ENCODE results near the gene VMAC.
A peak's percentile ranks its signal among the peaks of the same experiment; 100 is the strongest.
"Not testable (repeated sequence)": the region's sequence is repeated elsewhere in the genome, so short reads cannot be mapped to it uniquely, and the experiment has no call there.

VMAC gene, protein sequence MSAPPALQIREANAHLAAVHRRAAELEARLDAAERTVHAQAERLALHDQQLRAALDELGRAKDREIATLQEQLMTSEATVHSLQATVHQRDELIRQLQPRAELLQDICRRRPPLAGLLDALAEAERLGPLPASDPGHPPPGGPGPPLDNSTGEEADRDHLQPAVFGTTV

DNA sequence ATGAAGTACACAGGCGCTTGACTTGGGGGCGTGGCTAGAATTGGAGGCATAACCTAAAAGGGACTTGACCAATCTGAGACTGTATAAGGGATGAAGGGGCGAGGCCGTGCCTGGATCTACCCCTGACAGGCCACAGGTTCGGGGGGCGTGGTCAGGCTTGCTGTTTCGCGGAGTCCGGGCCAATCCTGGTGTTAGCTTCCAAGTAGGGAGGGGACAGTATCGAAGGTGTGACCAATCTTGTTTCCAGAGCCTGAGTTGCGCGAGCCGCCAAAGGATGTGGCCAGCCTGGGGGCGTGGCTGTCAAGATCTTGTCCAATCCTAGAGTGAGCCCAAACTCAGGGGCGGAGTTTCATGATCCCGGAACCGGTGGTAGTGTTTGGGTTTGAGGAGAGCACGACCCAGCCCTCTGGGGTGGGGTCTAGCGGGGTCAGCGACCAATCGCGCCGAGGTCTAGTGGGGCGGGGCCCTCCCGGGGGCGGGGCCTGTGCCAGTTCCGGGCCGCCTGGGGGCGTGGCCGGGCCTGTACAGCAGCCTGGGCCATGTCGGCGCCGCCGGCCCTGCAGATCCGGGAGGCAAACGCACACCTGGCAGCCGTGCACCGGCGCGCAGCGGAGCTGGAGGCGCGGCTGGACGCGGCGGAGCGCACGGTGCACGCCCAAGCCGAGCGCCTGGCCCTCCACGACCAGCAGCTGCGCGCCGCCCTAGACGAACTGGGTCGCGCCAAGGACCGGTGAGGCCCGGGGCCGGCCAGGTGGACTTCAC lies at the start of gene VMAC:
Gene VMAC, plus strand, starts transcription at position 521 of the 762 bp plus-strand sequence. Its CDS starts 19 bp downstream, at position 540.
- no peak for TF ChIP-seq JUND (IDR thresholded peaks at IDR 0.05; ENCODE audit: low read depth)
- in situ Hi-C loops (cut with HindIII; ENCODE audit: low pct_unique_long_range_greater_than_20kb, low sequenced_read_pairs) = no loop called here
- DNase-seq (ENCODE audit: low read depth in 1 of 2, low spot score in 1 of 2) = peak; percentile 87 to 100

DNA sequence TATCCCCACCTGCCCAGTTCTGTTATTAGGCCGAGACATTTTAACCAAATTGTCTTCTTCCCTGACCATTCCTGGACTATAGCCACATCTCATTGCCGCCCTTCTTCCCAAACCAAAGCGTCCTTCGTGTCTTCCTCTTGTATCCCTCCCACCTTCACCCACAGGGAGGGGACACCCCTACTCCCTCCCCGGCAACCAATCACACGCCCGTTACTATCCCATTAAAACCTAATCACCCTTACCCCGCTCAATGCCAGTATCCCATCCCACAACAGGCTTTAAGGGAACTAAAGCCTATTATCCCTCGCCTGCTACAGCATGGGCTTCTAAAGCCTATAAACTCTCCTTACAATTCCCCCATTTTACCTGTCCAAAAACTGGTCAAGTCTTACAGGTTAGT lies 49.5 kb upstream of the VMAC start:
- DNase-seq (ENCODE audit: low read depth in 1 of 2, low spot score in 1 of 2); in situ Hi-C loops (cut with HindIII; ENCODE audit: low pct_unique_long_range_greater_than_20kb, low sequenced_read_pairs): not testable (repeated sequence)

DNA sequence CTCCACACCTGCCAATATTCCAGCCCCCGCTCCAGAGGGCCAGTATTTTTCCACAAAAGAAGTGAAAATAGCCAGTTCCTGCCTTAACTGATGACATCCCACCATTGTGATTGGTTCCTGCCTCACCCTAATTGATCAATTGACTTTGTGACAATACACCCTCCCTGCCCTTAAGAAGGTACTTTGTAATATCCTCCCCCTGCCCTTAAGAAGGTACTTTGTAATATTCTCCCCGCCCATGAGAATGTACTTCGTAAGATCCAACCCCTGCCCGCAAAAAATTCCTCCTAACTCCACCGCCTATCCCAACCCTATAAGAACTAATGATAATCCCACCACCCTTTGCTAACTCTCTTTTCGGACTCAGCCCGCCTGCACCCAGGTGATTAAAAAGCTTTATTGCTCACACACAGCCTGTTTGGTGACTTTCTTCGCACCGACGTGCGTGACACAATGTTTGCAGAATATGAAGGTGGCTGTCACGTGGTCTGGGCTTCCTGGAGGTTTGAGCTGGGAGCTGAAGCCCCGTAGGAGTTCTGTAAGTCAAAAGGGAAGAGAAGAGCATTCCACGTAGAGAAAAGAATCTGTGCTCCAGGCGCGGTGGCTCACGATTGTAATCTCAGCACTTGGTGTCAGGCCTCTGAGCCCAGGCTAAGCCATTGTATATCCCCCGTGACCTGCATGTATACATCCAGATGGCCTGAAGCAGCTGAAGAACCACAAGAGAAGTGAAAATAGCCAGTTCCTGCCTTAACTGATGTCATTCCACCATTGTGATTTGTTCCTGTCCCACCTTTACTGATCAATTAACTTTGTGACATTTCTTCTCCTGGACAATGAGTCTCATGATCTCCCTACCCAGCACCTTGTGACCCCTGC lies 47.2 kb upstream of the VMAC start:
- no peak for DNase-seq (ENCODE audit: low read depth in 1 of 2, low spot score in 1 of 2)
- in situ Hi-C loops (cut with HindIII; ENCODE audit: low pct_unique_long_range_greater_than_20kb, low sequenced_read_pairs) = no loop called here
- TF ChIP-seq JUND (IDR thresholded peaks at IDR 0.05; ENCODE audit: low read depth) = no peak

DNA sequence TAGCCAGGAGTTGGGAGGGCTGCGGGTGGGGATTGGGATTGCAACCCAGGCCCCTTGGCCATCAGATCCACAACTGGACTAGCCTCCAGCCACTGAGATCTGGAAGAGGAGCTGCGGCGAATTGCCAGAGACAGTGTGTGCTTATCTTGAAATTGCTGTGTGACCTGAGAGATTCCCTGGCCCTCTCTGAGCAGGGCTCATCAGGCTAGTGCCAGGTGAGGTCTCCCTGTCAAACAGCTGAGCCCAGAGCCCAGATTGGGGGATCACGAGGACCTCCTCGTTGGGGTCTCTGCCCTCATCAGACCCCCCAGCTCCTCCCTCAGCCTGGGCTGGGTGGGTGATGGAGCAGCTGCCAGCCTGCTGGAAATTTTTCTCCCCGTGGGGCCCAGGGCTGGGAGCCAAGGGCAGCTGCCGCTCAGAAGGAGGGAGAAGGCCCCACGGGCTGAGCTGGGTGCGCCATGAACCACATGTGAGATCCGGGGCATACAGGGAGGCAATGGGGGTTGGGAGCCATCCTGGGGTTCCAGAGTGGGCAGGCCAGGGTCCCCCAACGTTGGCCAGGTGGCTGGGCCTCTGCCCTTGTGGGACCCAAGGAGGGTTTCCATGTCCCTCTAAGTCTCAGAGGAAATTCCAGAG lies 41.5 kb upstream of the VMAC start:
- in situ Hi-C loops (cut with HindIII; ENCODE audit: low pct_unique_long_range_greater_than_20kb, low sequenced_read_pairs) = no loop called here
- DNase-seq (ENCODE audit: low read depth in 1 of 2, low spot score in 1 of 2) = no peak
- TF ChIP-seq JUND (IDR thresholded peaks at IDR 0.05; ENCODE audit: low read depth) = no peak

DNA sequence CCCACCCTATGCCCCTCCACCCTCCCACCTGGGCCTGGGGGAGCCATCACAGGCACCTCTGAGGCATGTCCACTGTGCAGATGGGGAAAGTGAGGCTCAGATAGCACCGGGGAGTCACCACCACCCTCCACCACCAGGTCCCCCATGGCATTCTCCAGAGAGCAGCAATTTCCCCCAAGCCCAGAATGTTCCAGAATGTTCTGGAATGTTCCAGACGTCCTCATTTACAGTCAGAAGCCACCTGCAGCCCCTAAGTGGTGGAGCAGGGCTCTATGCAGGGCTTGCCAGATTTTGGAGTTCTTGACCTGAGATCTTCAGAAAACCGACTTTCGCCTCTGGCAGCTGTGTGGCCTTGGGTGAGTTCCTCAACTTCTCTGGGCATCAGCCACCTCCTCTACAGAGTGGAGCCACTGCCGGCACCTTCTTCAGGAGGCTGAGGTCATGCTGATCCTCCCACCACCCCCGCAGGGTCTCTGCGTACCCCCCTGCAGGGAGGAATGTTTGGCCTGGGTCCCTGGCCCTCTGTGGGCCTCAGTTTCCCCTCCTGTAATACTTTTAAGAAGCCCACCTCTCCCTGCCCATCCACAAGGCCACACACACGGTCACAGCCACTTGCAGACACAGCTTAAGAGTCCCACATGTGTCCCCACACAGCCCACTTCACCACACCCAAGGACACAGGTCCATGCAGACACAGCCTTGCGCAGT lies 40.5 kb upstream of the VMAC start:
- TF ChIP-seq JUND (IDR thresholded peaks at IDR 0.05; ENCODE audit: low read depth) = no peak
- in situ Hi-C loops (cut with HindIII; ENCODE audit: low pct_unique_long_range_greater_than_20kb, low sequenced_read_pairs) = no loop called here
- no peak for DNase-seq (ENCODE audit: low read depth in 1 of 2, low spot score in 1 of 2)

DNA sequence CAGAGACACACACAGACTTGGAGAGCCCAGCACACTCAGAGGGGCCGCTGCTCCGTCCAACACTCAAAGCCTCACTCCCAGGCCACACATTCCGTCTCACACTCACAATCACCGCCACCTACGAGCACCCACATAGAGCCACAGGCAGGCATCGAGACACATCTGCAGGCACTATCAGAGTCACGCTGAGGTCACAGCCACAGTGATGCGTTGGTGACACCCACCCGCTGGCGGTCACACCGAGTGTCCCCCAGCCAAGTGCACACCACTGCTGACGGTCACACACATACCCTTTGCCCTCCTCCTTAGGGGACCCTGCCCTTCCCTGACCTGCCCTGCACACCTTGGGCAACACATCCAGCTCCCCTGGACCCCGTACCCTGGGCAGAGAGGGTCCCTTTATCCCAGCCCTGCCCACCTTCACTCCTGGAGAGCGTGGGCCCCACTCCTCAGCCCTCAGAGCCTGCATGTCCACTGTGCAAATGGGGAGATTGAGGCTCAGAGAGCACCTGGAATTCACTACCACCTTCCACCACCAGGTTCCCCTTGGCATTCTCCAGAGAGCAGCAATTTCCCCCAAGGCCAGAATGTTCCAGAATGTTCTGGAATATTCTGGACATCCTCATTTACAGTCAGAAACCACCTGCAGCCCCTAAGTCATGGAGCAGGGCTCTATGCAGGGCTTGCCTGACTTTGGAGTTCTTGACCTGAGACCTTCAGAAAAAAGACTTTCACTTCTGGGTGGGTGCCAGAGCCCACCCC lies 39.8 kb upstream of the VMAC start:
- DNase-seq (ENCODE audit: low read depth in 1 of 2, low spot score in 1 of 2) = peak in 1 of 2 experiments; percentile 31
- in situ Hi-C loops (cut with HindIII; ENCODE audit: low pct_unique_long_range_greater_than_20kb, low sequenced_read_pairs) = no loop called here
- no peak for TF ChIP-seq JUND (IDR thresholded peaks at IDR 0.05; ENCODE audit: low read depth)

DNA sequence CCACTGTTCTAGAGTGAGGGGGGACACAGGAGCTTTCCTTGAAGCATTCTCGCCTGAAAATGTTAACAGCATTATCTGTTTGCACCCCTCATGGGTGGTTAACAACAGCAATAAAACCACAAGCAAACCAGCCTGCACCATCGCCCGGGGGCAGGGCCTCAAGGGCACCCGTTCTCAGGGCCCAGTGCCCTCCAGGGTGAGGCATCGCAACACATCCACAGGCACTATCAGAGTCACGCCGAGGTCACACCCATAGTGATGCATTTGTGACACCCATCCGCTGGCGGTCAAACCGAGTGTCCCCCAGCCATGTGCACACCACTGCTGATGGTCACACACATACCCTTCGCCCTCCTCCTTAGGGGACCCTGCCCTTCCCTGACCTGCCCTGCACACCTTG lies 38.9 kb upstream of the VMAC start:
- no peak for TF ChIP-seq JUND (IDR thresholded peaks at IDR 0.05; ENCODE audit: low read depth)
- in situ Hi-C loops (cut with HindIII; ENCODE audit: low pct_unique_long_range_greater_than_20kb, low sequenced_read_pairs) = no loop called here
- DNase-seq (ENCODE audit: low read depth in 1 of 2, low spot score in 1 of 2) = no peak

DNA sequence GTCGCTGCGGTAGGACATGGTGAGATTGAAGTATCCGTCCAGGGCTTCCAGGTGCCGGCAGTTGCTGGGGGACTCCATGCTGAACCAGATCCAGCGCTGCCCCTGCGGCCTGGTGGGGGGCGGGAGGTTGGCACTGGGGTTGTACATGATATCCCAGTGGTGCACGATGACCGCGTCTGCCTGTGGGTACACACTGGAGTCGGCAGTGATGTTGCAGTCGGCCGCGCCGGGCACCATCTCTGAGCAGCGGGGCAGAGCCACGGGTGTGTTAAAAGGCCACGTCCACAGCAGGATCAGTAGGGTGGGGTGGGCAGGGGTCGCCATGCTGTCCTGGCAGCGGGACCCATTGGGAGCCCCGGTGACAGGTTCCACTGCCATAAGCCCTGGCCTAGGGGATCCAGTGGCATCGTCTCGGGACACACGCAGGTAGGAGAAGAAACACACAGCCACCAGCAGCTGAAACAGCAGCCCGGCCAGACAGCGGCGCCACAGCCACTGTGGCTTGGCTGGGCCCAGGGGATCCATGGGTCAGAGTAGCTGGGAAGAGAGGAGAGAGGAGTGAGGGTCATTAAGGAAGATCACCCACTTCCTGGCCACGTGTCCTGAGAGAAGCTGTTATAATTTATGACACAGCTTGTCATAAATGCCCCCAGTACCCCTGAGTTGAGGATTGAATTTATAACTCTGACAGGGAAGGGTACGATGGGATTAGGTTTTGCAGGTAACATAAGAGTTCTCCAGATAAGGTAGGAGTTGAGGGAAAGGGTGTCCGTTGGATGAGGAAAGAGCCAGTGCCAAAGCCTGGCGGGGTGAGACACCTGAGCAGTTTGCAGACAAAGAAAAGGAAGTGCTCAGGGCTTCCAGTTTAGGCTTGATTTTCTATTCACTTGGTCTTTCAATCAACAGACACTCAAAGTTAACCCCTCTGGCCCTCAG lies 37.2 kb upstream of the VMAC start:
- TF ChIP-seq JUND (IDR thresholded peaks at IDR 0.05; ENCODE audit: low read depth) = no peak
- DNase-seq (ENCODE audit: low read depth in 1 of 2, low spot score in 1 of 2) = no peak
- in situ Hi-C loops (cut with HindIII; ENCODE audit: low pct_unique_long_range_greater_than_20kb, low sequenced_read_pairs) = no loop called here

DNA sequence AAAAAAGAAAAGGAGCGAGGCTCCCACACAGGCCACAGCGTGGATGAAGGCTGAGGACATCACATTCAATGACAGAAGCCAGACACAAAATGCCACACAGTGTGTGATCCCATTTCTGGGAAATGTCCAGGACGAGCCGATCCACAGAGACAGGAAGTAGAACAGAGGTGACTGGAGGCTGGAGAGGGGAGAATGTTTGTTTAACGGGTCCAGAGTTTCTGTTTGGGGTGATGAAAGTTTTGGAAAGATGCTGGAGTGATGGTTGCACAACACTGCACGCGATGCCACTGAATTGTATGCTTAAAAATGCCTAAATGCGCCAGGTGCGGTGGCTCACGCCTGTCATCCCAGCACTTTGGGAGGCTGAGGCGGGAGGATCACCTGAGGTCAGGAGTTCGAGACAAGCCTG lies 33.7 kb upstream of the VMAC start:
- in situ Hi-C loops (cut with HindIII; ENCODE audit: low pct_unique_long_range_greater_than_20kb, low sequenced_read_pairs) = no loop called here
- no peak for DNase-seq (ENCODE audit: low read depth in 1 of 2, low spot score in 1 of 2)
- no peak for TF ChIP-seq JUND (IDR thresholded peaks at IDR 0.05; ENCODE audit: low read depth)

DNA sequence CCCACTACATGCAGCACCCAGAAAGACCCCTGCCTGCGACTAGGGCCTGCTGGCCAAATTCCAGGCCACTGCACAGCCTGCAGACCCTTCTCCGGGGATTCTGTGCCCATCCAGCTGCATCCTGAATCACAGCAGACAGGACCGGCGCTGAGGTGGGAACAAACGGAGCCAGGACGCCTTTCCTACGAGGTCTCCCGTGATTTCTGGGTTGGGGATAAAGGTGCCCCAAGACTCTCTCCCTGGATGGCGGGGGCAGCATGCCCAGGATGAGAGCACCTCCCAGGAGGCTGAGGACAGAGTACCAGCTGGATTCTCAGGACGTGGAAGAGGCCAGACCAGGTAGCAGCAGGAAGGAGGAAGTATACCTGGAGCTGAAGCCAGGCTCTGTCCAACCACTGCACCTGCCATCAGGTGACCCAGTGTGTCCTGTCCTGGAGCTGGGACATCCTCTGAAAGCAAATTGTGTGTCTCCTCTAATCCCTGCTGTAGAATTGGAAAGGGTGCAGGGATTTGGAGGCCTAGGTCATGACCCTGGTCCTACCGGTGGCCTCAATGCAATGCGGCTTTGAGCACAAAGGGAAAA lies 31.0 kb upstream of the VMAC start:
- in situ Hi-C loops (cut with HindIII; ENCODE audit: low pct_unique_long_range_greater_than_20kb, low sequenced_read_pairs) = no loop called here
- DNase-seq (ENCODE audit: low read depth in 1 of 2, low spot score in 1 of 2) = no peak
- TF ChIP-seq JUND (IDR thresholded peaks at IDR 0.05; ENCODE audit: low read depth) = no peak

DNA sequence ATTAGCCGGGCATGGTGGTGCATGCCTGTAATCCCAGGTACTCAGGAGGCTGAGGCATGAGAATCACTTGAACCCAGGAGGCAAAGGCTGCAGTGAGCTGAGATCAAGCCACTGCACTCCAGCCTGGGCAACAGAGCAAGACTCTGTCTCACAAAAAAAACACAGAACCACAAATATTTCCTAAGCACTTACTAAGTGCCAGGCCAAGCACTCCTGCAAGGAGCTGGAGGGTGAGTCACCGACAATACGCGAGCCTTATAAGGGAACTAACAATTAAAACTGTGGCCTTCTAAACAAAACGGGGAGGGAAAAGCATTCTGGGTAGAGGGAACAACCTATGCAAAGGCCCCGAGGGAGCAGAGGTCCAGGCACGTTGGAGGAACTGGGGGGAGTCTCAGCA lies 30.2 kb upstream of the VMAC start:
- in situ Hi-C loops (cut with HindIII; ENCODE audit: low pct_unique_long_range_greater_than_20kb, low sequenced_read_pairs); DNase-seq (ENCODE audit: low read depth in 1 of 2, low spot score in 1 of 2): not testable (repeated sequence)

All from T47D (cell line).